Smooth muscle cell (in vitro differentiated cells): ENCODE results near the gene NISCH. TPM values are rescaled to one million over a fixed set of nuclear protein-coding genes. Genes with fewer than 3 reads are reported as not detected.

Experiments used
- DNase-seq: peaks from one replicate; lab custom pipeline; 2025; ENCODE audit not compliant: unreplicated experiment; lab: John Stamatoyannopoulos, UW
- H2AFZ ChIP-seq: fragments of 200-600 bp; sonication (generic); 2 replicates; pipeline ENCODE4 v1.6.0; 2016; ENCODE audit warnings: antibody characterized with exemption, low read depth, mild to moderate bottlenecking
- H3F3A ChIP-seq: fragments of 200-600 bp; sonication (generic); 2 replicates; pipeline ENCODE4 v1.6.0; 2017; ENCODE audit warnings: antibody characterized with exemption, low read depth
- H3K27ac ChIP-seq: fragments of 200-600 bp; sonication (generic); 2 replicates; pipeline ENCODE4 v1.5.1; 2016; ENCODE audit warnings: low read depth, mild to moderate bottlenecking
- H3K27me3 ChIP-seq: fragments of 200-600 bp; sonication (generic); 2 replicates; pipeline ENCODE4 v1.6.1; 2016; ENCODE audit warnings: low read depth, mild to moderate bottlenecking
- H3K36me3 ChIP-seq: fragments of 200-600 bp; sonication (generic); 2 replicates; pipeline ENCODE4 v1.5.1; 2016; ENCODE audit warnings: low read depth
- H3K4me1 ChIP-seq: fragments of 200-600 bp; sonication (generic); 2 replicates; pipeline ENCODE4 v1.5.1; 2016; ENCODE audit warnings: low read depth
- H3K4me2 ChIP-seq: fragments of 200-600 bp; sonication (generic); 2 replicates; pipeline ENCODE4 v1.6.0; 2016; ENCODE audit warnings: mild to moderate bottlenecking
- H3K4me3 ChIP-seq: fragments of 200-600 bp; sonication (generic); 2 replicates; pipeline ENCODE4 v1.5.1; 2016; ENCODE audit warnings: mild to moderate bottlenecking
- H3K79me2 ChIP-seq: fragments of 200-600 bp; sonication (generic); 2 replicates; pipeline ENCODE4 v1.6.0; 2016; ENCODE audit warnings: low read depth, mild to moderate bottlenecking
- H3K9ac ChIP-seq: fragments of 200-600 bp; sonication (generic); 2 replicates; pipeline ENCODE4 v1.6.0; 2016; ENCODE audit warnings: low read depth
- H3K9me3 ChIP-seq: fragments of 200-600 bp; sonication (generic); replicated peaks from 2 replicates; pipeline ENCODE4 v1.5.1; 2016; ENCODE audit warnings: low read depth
- H4K20me1 ChIP-seq: fragments of 200-600 bp; sonication (generic); 2 replicates; pipeline ENCODE4 v1.6.0; 2016; ENCODE audit warnings: low read depth
- CTCF ChIP-seq: fragments of 200-600 bp; sonication (generic); IDR thresholded peaks from 2 replicates; pipeline ENCODE4 v1.5.1; 2017; ENCODE audit warnings: borderline replicate concordance, mild to moderate bottlenecking, antibody characterized with exemption; ENCODE audit not compliant: insufficient read depth, poor library complexity, severe bottlenecking
- WGBS: methylation state at CpG from one replicate; pipeline ENCODE4 v1.1.7; 2016; ENCODE audit warnings: low lambda C conversion rate; 5-methylcytosine and 5-hydroxymethylcytosine counted together
- polyA plus RNA-seq: library from polyadenylated mRNA; unstranded; fragments of >200 nt; fragmentation: Nextera tagmentation; extraction: Ambion mirVana; gene quantifications from 2 replicates; pipeline ENCODE4 v1.2.1, GENCODE V29; 2016
- total RNA-seq: library from RNA; depleted of rRNA; stranded (reverse); fragments of >200 nt; gene quantifications from 2 replicates; pipeline ENCODE4 v1.2.3, GENCODE V29; 2014

NISCH gene
- total and polyA plus RNA-seq, 2 experiments from 2014 or later = 47.3 to 55.2 TPM

- Histone ChIP-seq H4K20me1 (peaks cover 46% of the 10 kb centered on the region), H3K79me2 (peaks cover 35% of the 10 kb centered on the region), H3K4me1 (peaks cover 38% of the 10 kb centered on the region), H3K9ac (peak overlapping the region; percentile 88), H3K27ac (peak overlapping the region; percentile 89), H3F3A (no peaks in the 10 kb centered on the region), H2AFZ (no peak overlapping the region), H3K4me2 (peak overlapping the region; percentile 92), H3K27me3 (no peaks in the 10 kb centered on the region), H3K9me3 (no peaks in the 10 kb centered on the region), H3K4me3 (peak overlapping the region; percentile 89), H3K36me3 (no peaks in the 10 kb centered on the region)
- DNase-seq = no peak
- TF ChIP-seq CTCF = no peak
- WGBS = 5% methylated on average over 5 of the region's 5 CpGs
Measured at GRCh38 chr3:52532517-52532837, 77.1 kb downstream of the NISCH start.

GRCh38 chr3:52532838-52533622 is 77.6 kb downstream of the NISCH start:
- no peak overlapping the region for H2AFZ ChIP-seq
- no peak for DNase-seq
- peak overlapping the region; percentile 88 for H3K9ac ChIP-seq
- H3K79me2 ChIP-seq = peaks cover 41% of the 10 kb centered on the region
- 3% methylated on average over 54 of the region's 78 CpGs for WGBS
- peaks cover 46% of the 10 kb centered on the region for H4K20me1 ChIP-seq
- no peaks in the 10 kb centered on the region for H3K36me3 ChIP-seq
- H3K4me1 ChIP-seq = peaks cover 44% of the 10 kb centered on the region
- peak overlapping the region; percentile 89 for H3K27ac ChIP-seq
- H3F3A ChIP-seq = no peaks in the 10 kb centered on the region
- H3K4me2 ChIP-seq = peak overlapping the region; percentile 92
- no peaks in the 10 kb centered on the region for H3K27me3 ChIP-seq
- peak overlapping the region; percentile 89 for H3K4me3 ChIP-seq
- TF ChIP-seq CTCF = no peak
- H3K9me3 ChIP-seq = no peaks in the 10 kb centered on the region

- H3K79me2 ChIP-seq = peaks cover 48% of the 10 kb centered on the region
- no peaks in the 10 kb centered on the region for H3K9me3 ChIP-seq
- TF ChIP-seq CTCF = no peak
- peak within 1 kb of the TSS; percentile 89 for H3K27ac ChIP-seq
- H3K36me3 ChIP-seq = no peaks in the 10 kb centered on the region
- peaks cover 51% of the 10 kb centered on the region for H4K20me1 ChIP-seq
- H3K9ac ChIP-seq = peak within 1 kb of the TSS; percentile 88
- peak within 1 kb of the TSS; percentile 89 for H3K4me3 ChIP-seq
- H3K27me3 ChIP-seq = no peaks in the 10 kb centered on the region
- peaks cover 45% of the 10 kb centered on the region for H3K4me1 ChIP-seq
- 0% methylated on average over 22 of the region's 91 CpGs for WGBS
- peak; percentile 38 for DNase-seq
- H2AFZ ChIP-seq = no peak within 1 kb of the TSS
- H3F3A ChIP-seq = no peaks in the 10 kb centered on the region
- peak within 1 kb of the TSS; percentile 96 for H3K4me2 ChIP-seq
Measured at GRCh38 chr3:52533623-52534280, 78.3 kb downstream of the NISCH start, which contains the start of gene NT5DC2. Gene NT5DC2 (minus strand): TSS chr3:52533857. CDS start chr3:52533737, 120 bp downstream.
